GM18907 (cell line): Measurements from ENCODE around the gene TBPL2.
A peak's percentile ranks its signal among the peaks of the same experiment; 100 is the strongest.
"Not testable (repeated sequence)": the region's sequence is repeated elsewhere in the genome, so short reads cannot be mapped to it uniquely, and the experiment has no call there.

Experiments used
- ATAC-seq: cut with Tn5 transposase; IDR thresholded peaks from one replicate; pipeline ENCODE4 v1.9.1; 2021; ENCODE audit warnings: mild to moderate bottlenecking, moderate library complexity; ENCODE audit not compliant: unreplicated experiment

The TBPL2 gene

GRCh38 chr14:55411426-55412389, 28.7 kb downstream of the TBPL2 start, which contains the start of gene ATG14:
Gene ATG14, minus strand, starts transcription at chr14:55411830. Its CDS starts 8 bp downstream, at chr14:55411822.
- peak; percentile 93 for ATAC-seq

GRCh38 chr14:55410876-55411275, 29.5 kb downstream of the TBPL2 start:
- no peak for ATAC-seq

- no peak for ATAC-seq
These were observed 36.1 kb downstream of the TBPL2 start for GRCh38 chr14:55404173-55404854.

GRCh38 chr14:55401751-55402150, 38.7 kb downstream of the TBPL2 start:
- ATAC-seq: no peak

GRCh38 chr14:55399852-55400251, 40.6 kb downstream of the TBPL2 start:
- ATAC-seq: no peak

DNA sequence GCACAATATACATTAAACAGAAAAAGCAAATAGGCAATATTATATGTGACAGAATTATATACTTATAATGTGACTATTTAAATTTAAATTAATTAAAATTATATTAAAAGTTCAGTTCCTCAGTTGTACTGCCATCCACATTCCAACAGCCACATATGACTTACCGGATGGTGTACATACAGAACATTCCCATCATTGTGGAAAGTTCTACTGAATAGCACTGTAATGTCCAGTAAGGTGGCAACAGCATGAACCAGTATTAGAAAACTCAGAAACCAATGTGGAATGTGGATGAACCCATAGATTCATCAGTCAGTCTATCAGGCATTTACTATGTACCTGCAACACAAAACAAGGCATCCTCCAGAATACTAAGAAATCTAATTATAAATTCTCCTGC, 41.2 kb downstream of the TBPL2 start:
- no peak for ATAC-seq

DNA sequence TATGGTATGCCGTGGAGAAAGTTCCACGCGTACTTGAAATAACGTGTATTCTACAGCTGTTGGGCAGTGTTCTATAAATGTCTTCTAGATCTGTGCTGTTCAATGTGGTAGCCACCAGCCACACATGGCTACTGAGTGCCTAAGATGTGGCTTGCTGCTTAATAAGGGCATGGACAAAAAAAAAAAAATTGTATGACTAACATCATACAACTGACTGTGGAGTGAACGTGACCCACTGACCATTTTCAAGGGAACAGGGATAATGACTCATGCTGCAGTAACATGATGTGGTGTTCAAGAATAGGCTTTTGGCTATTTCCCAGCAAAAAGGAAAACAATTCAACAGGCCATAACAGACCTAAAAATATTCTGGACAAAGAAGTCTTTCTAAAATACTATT, 41.7 kb downstream of the TBPL2 start:
- no peak for ATAC-seq

DNA sequence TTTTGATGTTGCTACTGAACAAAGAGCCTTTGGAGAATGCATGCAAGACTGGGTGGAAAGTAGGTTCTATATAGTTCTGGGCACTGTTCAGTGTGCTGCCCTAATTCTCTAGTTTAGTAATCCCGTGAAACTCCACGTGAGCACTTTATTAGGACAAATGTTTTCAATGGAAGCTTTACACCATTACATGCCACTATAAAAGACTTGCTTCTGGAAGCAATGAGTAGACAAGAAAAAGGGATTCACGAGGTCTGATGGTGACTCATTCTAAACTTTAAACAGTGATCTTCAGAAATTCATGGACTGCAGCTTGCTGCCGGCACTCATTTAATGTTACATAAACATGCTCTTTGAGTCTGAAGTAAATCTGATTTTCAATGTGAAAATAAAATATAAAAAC, 51.1 kb downstream of the TBPL2 start:
- no peak for ATAC-seq

- no peak for ATAC-seq
These were observed 52.3 kb downstream of the TBPL2 start for GRCh38 chr14:55388160-55388559.

DNA sequence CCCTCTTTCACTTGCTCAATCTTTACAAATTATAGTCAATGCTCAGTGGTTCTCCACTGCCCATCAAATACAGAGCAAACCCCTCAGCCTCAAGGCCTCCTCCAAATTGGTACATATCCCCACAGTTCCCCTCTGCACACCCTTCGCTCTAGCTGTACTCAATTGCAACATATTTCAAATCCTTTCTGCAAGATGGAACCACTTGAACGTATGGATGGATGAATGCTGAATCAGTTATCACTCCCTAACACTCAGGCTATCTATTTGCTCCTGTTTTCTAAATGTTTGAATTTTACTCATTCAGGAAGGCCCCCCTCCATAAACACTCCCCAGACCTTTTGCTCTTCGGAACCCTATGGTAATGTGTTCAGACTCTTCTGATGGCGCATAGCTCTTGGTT, 53.3 kb downstream of the TBPL2 start:
- no peak for ATAC-seq

GRCh38 chr14:55386037-55386808, 54.2 kb downstream of the TBPL2 start:
- no peak for ATAC-seq

DNA sequence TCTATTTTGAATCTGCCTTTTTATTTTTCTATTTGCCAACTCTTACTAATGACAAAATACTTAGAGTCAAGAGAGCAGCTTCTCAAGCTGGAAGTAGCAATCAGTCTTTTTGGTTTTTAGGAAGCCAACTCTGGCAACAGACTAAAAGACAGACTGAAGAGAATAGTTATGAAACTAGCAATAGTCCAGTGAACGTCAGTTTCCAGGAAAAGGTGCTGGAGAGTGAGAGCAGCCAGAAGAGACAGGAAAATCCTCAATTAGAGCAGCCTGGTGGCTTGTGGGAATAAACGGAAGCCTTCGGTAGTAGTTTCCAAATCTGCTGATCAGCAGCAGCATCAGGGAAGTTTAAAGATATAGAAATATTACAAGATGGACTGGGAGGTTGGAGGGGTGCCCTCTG, 55.9 kb downstream of the TBPL2 start:
- no peak for ATAC-seq

GRCh38 chr14:55383541-55384140, 56.8 kb downstream of the TBPL2 start:
- no peak for ATAC-seq

GRCh38 chr14:55383056-55383466, 57.4 kb downstream of the TBPL2 start:
- ATAC-seq: not testable (repeated sequence)

- ATAC-seq: no peak
These were observed 57.9 kb downstream of the TBPL2 start for GRCh38 chr14:55382483-55382882.

- no peak for ATAC-seq
These were observed 58.9 kb downstream of the TBPL2 start for GRCh38 chr14:55381561-55381960.

DNA sequence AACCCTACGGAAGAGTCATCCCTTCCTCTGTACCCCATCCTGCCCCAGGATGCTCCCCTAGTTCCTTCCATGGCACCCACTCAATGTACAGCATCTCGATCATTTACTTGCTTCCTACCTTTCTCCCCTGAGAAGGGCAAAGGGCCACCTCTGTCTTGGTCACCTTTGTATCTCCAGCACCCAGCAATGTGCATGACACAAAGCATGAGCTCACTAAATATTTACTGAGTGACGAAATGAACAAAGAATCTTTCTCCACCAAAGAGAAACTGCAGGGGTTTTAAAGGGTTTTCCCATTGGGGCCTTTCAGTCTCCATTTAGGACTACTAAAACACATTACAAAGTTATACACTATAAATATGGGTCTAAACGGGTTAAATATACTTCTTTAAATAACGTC, 59.4 kb downstream of the TBPL2 start:
- ATAC-seq: no peak

DNA sequence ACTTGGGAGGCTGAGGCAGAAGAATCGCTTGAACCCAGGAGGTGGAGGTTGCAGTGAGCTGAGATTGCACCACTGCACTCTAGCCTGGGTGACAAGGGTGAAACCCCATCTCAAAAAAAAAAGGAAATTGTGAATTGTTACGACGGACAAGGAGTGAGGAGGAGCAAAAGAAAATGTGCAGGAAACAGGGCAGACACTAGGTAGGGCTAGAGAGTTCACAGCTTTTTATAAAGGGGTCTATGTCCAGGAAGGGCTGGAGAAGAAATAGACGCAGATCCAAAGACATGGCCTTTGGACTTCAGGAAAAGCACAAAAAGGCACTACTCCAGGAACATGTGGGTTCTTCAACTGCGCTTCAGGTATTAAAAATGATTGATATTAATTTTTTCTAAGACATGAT, 63.2 kb downstream of the TBPL2 start:
- no peak for ATAC-seq

- ATAC-seq: no peak
These were observed 65.6 kb downstream of the TBPL2 start for GRCh38 chr14:55374771-55375170.

DNA sequence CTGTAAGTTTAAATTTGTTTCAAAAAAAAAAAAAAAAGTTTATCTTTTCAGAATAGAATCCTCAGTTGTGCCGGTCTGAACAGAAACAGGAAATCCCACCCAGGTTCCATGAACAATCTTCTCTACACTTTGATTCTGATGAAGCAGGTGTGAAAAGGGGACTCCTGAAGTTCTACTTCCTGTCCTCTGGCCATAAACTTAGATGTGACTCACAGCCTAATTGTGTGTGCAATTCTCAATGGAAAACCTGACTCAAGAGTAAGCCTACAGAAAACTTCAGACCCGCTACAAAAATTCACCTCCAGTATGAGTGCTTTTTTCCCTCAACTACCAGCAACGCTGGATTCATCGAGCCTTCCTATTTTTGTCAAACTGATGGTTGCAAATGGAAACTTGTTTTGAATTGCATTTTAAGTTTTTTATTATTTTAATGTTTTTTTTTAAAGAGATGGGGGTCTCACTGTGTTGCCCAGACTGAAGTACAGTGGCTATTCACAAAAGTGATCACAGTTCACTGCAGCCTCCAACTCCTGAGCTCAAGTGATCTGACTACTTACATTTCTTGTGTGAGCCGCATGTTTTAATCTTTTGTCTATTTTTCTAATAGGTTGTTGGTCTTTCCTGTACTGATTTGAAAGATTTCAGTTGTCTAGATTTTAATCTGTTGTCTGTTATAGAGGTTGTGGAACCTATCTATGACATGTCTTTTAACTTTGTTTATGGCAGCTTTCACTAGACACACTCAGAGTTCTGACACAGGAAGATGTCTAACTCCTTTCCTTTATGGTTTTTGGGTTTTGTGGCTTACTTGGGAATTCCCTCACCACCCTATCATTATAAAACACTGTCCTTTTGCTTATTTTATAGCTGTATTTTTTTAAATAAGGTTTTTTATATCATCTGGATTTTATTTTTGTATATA, 66.4 kb downstream of the TBPL2 start:
- peak; percentile 51 for ATAC-seq
